Activated T-helper 1 cell treated with anti-CD3 and anti-CD28 coated beads, Interleukin-12 subunit alpha, Interleukin-12 subunit beta, Interleukin-2, Interleukin-4 antibody, amounts not matched to agents 30 ng/mL and 10 ng/mL and 1 ng/mL, durations not matched to agents 14 hours and 24 hours and 36 hours (primary cell): Measurements from ENCODE around the gene SLC2A2. TPM values are rescaled to one million over a fixed set of nuclear protein-coding genes. Genes with fewer than 3 reads are reported as not detected.

Experiments
- DNase-seq: peaks from one replicate; pipeline ENCODE4 v3.0.0; 2021; ENCODE audit warnings: low spot score
- H3K27ac Mint-ChIP-seq: one replicate; pipeline ENCODE4 v1.8.0; 2021; ENCODE audit warnings: mild to moderate bottlenecking, mixed read lengths
- H3K27me3 Mint-ChIP-seq: one replicate; pipeline ENCODE4 v1.8.0; 2022; ENCODE audit warnings: mild to moderate bottlenecking, moderate library complexity, mixed read lengths; ENCODE audit not compliant: insufficient read depth
- H3K36me3 Mint-ChIP-seq: one replicate; pipeline ENCODE4 v1.8.0; 2021; ENCODE audit warnings: low read depth, mixed read lengths
- H3K4me1 Mint-ChIP-seq: one replicate; pipeline ENCODE4 v1.8.0; 2021; ENCODE audit warnings: low read depth, mixed read lengths
- H3K4me3 Mint-ChIP-seq: one replicate; pipeline ENCODE4 v1.8.0; 2021; ENCODE audit warnings: mild to moderate bottlenecking, moderate library complexity, mixed read lengths
- H3K9me3 Mint-ChIP-seq: one replicate; pipeline ENCODE4 v1.8.0; 2021; ENCODE audit warnings: mixed read lengths
- intact Hi-C: fragments of 100-400 bp; cut with micrococcal nuclease; formaldehyde crosslinking; loops from one replicate; pipeline ENCODE4 v1.15.1; 2024
- total RNA-seq: library from RNA; stranded (reverse); gene quantifications from 2 replicates; pipeline ENCODE4 v1.2.3, GENCODE V29; 2022

Gene SLC2A2
- total RNA-seq, 1 donor from 2014 or later = not detected

DNA sequence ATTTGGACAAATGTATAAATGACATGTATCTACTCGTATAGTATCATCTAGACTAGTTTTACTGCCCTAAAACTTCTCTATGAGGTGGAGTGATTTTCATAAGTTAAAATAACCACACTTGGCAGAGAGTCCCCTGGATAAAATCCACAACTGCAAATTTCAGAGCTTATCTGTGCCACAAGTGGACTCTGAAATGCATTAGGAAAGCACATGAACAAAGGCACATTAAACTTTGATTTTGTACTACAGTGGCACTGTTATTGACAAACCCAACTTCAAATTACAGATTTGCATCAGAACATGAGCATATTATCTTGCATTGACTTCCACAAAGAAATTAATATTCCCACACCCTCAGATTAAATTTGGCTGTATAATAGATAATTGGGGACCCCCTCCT is 60.0 kb downstream of the SLC2A2 start:
- Mint-ChIP-seq H3K4me3 (no peak overlapping the region), H3K9me3 (peaks cover 6% of the 10 kb centered on the region), H3K27me3 (peaks cover 8% of the 10 kb centered on the region), H3K4me1 (no peaks in the 10 kb centered on the region), H3K27ac (no peak overlapping the region), H3K36me3 (no peaks in the 10 kb centered on the region)
- no peak for DNase-seq
- intact Hi-C loops = loop anchor here (10.0 kb wide), 3 partner anchors 218 to 1378 kb away; partner anchors contain the start of gene TNIK

GRCh38 chr3:170962411-170962810 is 64.1 kb downstream of the SLC2A2 start:
- no peak for DNase-seq
- no peaks in the 10 kb centered on the region for H3K9me3 Mint-ChIP-seq
- intact Hi-C loops = loop anchor here (2.0 to 10.0 kb wide), 5 partner anchors 222 to 1704 kb away; partner anchors contain the start of gene TNIK
- H3K27me3 Mint-ChIP-seq = peaks cover 13% of the 10 kb centered on the region
- no peaks in the 10 kb centered on the region for H3K36me3 Mint-ChIP-seq
- H3K4me1 Mint-ChIP-seq = no peaks in the 10 kb centered on the region
- H3K4me3 Mint-ChIP-seq = no peak overlapping the region
- no peak overlapping the region for H3K27ac Mint-ChIP-seq

DNA sequence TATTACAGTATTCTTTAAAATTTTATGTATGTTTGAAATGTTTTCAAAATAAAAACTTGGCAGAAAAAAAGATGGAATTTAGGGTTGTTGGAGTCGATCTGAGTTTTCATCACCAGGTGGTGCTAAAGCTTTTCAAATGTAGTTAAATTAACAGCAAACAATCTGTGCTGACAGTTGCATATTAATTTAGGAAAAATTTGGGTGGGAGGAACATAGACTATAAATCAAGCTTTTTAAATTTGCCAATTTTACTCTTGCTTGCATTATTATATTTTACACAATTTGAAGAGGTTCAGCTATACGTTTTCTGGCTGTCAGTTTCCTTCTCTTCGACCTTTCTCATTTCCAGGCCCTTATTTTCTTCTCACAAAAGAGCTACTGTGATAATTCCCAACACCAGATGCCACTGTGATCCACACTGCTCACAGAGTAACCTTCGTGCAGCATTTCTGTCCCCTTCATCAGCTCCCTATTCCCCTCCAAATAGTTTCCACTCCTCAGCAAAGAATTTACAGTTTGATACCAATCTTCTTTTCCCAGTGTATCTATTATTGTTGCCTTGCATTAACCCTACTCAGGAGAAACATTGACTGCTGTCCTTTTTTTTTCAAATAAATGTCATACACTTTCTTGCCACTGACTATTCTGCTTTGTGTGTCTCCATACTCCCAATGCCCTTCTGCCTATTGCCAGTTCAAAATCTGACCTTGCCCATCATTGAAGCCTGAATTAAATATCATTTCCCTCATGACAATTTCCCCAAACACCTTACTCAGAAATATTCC is 64.7 kb downstream of the SLC2A2 start:
- no peak overlapping the region for H3K27ac Mint-ChIP-seq
- H3K27me3 Mint-ChIP-seq = peaks cover 13% of the 10 kb centered on the region
- H3K36me3 Mint-ChIP-seq = no peaks in the 10 kb centered on the region
- no peaks in the 10 kb centered on the region for H3K4me1 Mint-ChIP-seq
- intact Hi-C loops = loop anchor here (1.0 to 10.0 kb wide), 7 partner anchors 223 to 1705 kb away; partner anchors contain the start of gene TNIK
- no peak overlapping the region for H3K4me3 Mint-ChIP-seq
- no peaks in the 10 kb centered on the region for H3K9me3 Mint-ChIP-seq
- DNase-seq = no peak

DNA sequence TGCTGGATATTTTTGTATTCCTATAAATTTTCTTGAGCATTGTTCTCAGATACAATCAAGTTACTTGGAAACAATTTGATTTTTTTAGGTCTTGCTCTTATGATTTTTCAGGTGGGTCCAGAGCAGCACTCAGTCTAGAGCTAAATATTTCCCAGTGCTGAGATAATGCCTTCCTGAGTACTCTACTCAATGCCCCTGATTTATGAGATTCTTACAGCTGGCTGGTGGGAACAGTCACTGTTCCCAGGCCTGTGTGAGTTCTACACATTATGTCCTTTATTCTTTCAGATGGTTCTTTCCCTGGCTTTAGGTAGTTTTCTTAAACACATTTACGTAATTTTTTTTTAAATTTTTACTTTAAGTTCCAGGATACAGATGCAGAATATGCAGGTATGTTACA is 67.1 kb downstream of the SLC2A2 start:
- H3K4me1 Mint-ChIP-seq = no peaks in the 10 kb centered on the region
- H3K27me3 Mint-ChIP-seq = peaks cover 23% of the 10 kb centered on the region
- no peak overlapping the region for H3K27ac Mint-ChIP-seq
- H3K9me3 Mint-ChIP-seq = no peaks in the 10 kb centered on the region
- H3K36me3 Mint-ChIP-seq = no peaks in the 10 kb centered on the region
- H3K4me3 Mint-ChIP-seq = no peak overlapping the region
- DNase-seq = no peak
- intact Hi-C loops = no loop called here

DNA sequence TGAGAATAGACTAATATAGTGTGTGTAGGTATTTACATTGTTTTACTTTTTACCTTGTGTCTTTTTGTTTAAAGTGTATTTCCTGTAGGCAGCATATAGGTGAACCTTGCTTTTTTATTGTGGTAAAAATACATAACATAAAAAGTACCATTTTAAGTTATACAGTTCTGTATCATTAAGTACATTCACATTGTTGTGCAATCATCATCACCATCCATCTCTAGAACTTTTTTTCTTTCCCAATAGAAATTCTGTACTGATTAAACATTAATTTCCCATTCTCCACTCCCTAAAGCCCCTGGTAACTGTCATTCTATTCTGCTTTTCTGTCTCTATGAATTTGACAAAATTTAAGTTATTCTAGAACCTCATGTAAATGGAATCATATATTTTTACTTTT is 69.9 kb downstream of the SLC2A2 start:
- no peak overlapping the region for H3K27ac Mint-ChIP-seq
- DNase-seq = no peak
- H3K9me3 Mint-ChIP-seq = no peaks in the 10 kb centered on the region
- H3K36me3 Mint-ChIP-seq = no peaks in the 10 kb centered on the region
- peaks cover 23% of the 10 kb centered on the region for H3K27me3 Mint-ChIP-seq
- no peak overlapping the region for H3K4me3 Mint-ChIP-seq
- intact Hi-C loops = no loop called here
- H3K4me1 Mint-ChIP-seq = no peaks in the 10 kb centered on the region

DNA sequence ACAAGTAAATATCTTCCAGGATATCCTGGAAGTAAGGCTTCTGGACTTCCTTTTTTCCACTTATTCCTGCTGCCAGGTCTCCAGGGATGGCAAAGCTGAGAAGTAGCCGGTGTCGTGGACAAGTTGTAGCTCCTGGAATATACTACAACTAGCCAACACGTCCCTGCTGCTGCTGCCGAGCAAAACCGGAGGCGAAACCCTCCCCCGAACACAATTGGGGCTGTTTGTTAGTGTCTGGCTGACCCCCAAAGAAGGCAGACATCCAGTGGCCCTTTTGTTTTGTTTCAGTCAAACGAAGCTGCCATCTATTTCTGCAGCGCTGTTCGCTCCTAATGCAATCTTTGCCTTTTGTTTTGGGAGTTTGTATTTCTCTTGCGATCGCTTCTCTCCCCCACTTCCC is 72.8 kb downstream of the SLC2A2 start:
- Mint-ChIP-seq H3K27me3 (peaks cover 16% of the 10 kb centered on the region), H3K27ac (no peak overlapping the region), H3K9me3 (no peaks in the 10 kb centered on the region), H3K4me3 (no peak overlapping the region), H3K4me1 (no peaks in the 10 kb centered on the region), H3K36me3 (no peaks in the 10 kb centered on the region)
- DNase-seq = no peak
- intact Hi-C loops = no loop called here

- H3K27ac Mint-ChIP-seq = no peak overlapping the region
- no peaks in the 10 kb centered on the region for H3K36me3 Mint-ChIP-seq
- H3K4me1 Mint-ChIP-seq = no peaks in the 10 kb centered on the region
- no peak for DNase-seq
- peaks cover 16% of the 10 kb centered on the region for H3K27me3 Mint-ChIP-seq
- intact Hi-C loops = no loop called here
- H3K9me3 Mint-ChIP-seq = no peaks in the 10 kb centered on the region
- H3K4me3 Mint-ChIP-seq = no peak overlapping the region
Observed at GRCh38 chr3:170953229-170953628, 73.3 kb downstream of the SLC2A2 start.

DNA sequence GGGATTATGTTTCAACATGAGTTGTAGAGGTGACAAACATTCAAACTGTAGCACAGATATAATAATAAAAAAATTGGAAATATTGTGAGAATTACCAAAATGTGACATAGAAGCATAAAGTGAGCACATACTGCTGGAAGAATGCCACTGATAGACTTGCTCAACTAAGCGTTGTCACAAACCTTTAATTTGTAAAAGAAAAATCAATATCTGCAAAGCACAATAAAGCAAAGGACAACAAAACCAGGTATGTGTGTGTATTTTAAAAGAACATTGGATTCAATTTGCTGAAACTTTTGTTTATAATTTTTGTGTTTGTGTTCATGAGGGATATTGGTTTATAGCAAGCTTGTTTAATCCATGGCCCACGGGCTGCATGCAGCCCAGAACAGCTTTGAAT is 77.3 kb downstream of the SLC2A2 start:
- intact Hi-C loops = no loop called here
- Mint-ChIP-seq H3K9me3 (no peaks in the 10 kb centered on the region), H3K27ac (no peak overlapping the region), H3K27me3 (peaks cover 9% of the 10 kb centered on the region), H3K36me3 (no peaks in the 10 kb centered on the region), H3K4me1 (no peaks in the 10 kb centered on the region), H3K4me3 (no peak overlapping the region)
- no peak for DNase-seq

GRCh38 chr3:170947018-170947769 is 79.3 kb downstream of the SLC2A2 start:
- Mint-ChIP-seq H3K27me3 (peaks cover 9% of the 10 kb centered on the region), H3K4me3 (no peak overlapping the region), H3K36me3 (no peaks in the 10 kb centered on the region), H3K27ac (no peak overlapping the region), H3K9me3 (no peaks in the 10 kb centered on the region), H3K4me1 (no peaks in the 10 kb centered on the region)
- no peak for DNase-seq
- intact Hi-C loops = no loop called here

Other genes with a start within 250 kb of the SLC2A2 start
- gene RPL22L1, start 156.5 kb downstream of the SLC2A2 start, total RNA-seq = 123 and 145 TPM in 2 replicates
- 8.1 and 10.5 TPM in 2 replicates for gene EIF5A2, start 118.1 kb downstream of the SLC2A2 start, total RNA-seq